ENCODE results near the gene LUM. TPM values are rescaled to one million over a fixed set of nuclear protein-coding genes. Genes with fewer than 3 reads are reported as not detected.

The LUM gene
- total RNA-seq, 1 experiment from 2014 or later, result not detected

DNA sequence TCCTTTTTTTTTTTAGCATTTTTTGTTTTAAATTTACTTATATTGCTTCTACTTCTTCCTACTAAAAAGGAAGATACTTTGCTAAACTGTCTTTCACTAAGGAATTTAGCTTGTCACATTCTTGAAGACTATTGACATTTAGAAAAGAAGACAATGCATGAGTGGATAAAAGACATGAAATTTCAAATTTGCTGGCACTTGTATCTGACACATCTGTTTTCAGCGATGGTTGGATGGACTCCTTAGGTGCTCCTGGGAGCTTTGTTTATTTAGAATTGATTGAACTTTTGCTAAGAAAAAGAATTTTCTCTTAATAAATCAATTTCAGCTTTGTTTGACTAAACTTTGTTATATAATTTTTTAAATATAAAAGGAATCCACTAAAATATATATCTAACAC, 50.2 kb downstream of the LUM start:
- DNase-seq, result no peak
- Histone ChIP-seq H3K9me2 (replicated peaks; ENCODE audit: insufficient read depth, low read length) (no peaks in the 10 kb centered on the region), H3K36me3 (ENCODE audit: insufficient read depth, low read length) (no peaks in the 10 kb centered on the region), H2AFZ (ENCODE audit: low read length) (no peak overlapping the region), H3K27me3 (ENCODE audit: low read length) (no peaks in the 10 kb centered on the region), H3K9ac (ENCODE audit: low read length) (no peak overlapping the region), H3K4me3 (ENCODE audit: low read length) (no peak overlapping the region), H3K4me1 (ENCODE audit: low read length) (no peaks in the 10 kb centered on the region), H3K9me3 (ENCODE audit: low read length) (no peaks in the 10 kb centered on the region), H3K27ac (ENCODE audit: low read length) (no peak overlapping the region), H4K20me1 (ENCODE audit: insufficient read depth, low read depth, low read length) (no peaks in the 10 kb centered on the region), H3K4me2 (ENCODE audit: low read depth, low read length, poor library complexity, severe bottlenecking) (no peak overlapping the region), H3K79me2 (ENCODE audit: low read length) (no peaks in the 10 kb centered on the region)

DNA sequence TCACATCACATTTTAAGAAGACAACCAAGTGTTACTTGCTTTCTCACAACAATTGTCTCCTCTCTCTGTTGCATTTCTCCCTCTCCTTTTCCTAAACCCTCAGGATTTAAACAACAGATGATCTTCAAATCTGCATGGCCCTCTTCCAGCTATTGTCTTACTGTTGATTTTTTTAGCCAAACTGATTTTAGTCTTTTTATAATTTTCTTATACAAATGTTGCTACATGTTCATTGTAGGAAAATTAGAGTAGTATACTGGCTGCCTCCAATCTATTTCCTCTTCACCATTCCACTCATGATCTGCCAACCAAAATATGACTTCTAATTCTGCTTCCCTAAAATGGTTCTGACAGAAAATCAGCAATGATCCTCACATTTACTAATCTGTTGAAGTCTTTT, 52.1 kb downstream of the LUM start:
- Histone ChIP-seq H4K20me1 (ENCODE audit: insufficient read depth, low read depth, low read length) (no peaks in the 10 kb centered on the region), H3K36me3 (ENCODE audit: insufficient read depth, low read length) (no peaks in the 10 kb centered on the region), H3K4me3 (ENCODE audit: low read length) (no peak overlapping the region), H3K27me3 (ENCODE audit: low read length) (no peaks in the 10 kb centered on the region), H3K9ac (ENCODE audit: low read length) (no peak overlapping the region), H2AFZ (ENCODE audit: low read length) (no peak overlapping the region), H3K79me2 (ENCODE audit: low read length) (no peaks in the 10 kb centered on the region), H3K4me2 (ENCODE audit: low read depth, low read length, poor library complexity, severe bottlenecking) (no peak overlapping the region), H3K9me2 (replicated peaks; ENCODE audit: insufficient read depth, low read length) (no peaks in the 10 kb centered on the region), H3K9me3 (ENCODE audit: low read length) (no peaks in the 10 kb centered on the region), H3K4me1 (ENCODE audit: low read length) (no peaks in the 10 kb centered on the region), H3K27ac (ENCODE audit: low read length) (no peak overlapping the region)
- no peak for DNase-seq

DNA sequence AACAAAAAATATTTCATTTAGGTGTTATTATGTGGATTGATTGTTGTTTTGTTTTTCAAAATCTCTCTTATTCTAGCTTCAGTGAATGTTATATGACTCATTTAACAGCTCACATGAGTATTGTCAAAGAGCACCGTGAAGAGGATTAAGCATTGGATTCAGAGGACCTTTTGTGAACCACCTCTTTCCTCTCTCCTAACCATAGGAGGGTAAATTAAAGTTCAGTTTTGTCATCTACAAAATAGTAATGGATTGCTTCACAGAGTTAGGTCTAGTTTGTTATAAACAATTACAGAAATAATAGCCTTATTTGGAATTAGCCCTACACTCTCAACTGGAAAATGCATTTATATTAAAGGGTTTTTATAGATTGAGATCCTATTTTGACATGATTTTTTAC, 52.5 kb downstream of the LUM start:
- Histone ChIP-seq H3K27ac (ENCODE audit: low read length) (no peak overlapping the region), H3K4me2 (ENCODE audit: low read depth, low read length, poor library complexity, severe bottlenecking) (no peak overlapping the region), H3K4me1 (ENCODE audit: low read length) (no peaks in the 10 kb centered on the region), H3K9ac (ENCODE audit: low read length) (no peak overlapping the region), H4K20me1 (ENCODE audit: insufficient read depth, low read depth, low read length) (no peaks in the 10 kb centered on the region), H3K9me2 (replicated peaks; ENCODE audit: insufficient read depth, low read length) (no peaks in the 10 kb centered on the region), H3K9me3 (ENCODE audit: low read length) (no peaks in the 10 kb centered on the region), H3K4me3 (ENCODE audit: low read length) (no peak overlapping the region), H3K36me3 (ENCODE audit: insufficient read depth, low read length) (no peaks in the 10 kb centered on the region), H3K27me3 (ENCODE audit: low read length) (no peaks in the 10 kb centered on the region), H3K79me2 (ENCODE audit: low read length) (no peaks in the 10 kb centered on the region), H2AFZ (ENCODE audit: low read length) (no peak overlapping the region)
- no peak for DNase-seq

DNA sequence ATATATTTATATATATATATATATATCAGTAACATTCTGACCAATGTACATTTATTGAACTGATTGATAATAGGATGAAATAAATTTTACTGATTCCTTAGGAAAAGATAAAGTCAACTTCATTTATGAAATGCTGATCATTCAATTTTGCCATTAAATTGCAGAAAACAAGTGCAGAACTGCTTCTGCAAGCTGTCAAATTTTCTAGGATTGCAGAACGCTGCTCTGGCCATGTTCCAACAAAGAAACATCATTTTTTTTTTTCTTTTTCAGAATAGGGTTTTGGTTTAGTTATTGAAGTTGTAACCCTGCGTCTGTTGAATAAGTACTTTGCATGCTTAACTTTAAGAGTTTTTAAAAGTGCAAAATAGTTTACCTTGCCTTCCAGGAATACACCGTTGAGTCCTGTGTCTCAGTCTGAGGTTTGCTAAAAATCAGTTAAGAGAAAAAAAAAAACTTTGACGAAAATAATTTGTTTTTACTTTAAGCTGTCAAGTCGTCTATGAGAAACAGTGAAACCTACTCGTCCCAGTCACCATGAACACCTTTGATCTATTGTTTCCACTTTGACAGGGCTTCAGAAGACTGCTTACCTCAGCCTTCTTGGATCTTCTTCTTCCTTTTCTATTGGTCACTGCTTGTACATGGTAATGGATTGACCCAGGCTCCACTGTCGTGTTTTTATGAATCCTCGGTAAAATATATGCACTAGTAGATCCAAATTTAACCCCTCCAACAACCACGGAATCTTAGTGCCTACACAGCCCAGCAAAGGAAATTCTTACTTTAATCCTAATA, 53.7 kb downstream of the LUM start, which contains the start of gene KERA:
KERA (minus strand) TSS at position 657 of the 798 bp plus-strand sequence. CDS start 1,743 bp downstream, outside the sequence.
- H3K79me2 ChIP-seq (ENCODE audit: low read length), result no peaks in the 10 kb centered on the region
- no peak within 1 kb of the TSS for H3K9ac ChIP-seq (ENCODE audit: low read length)
- H3K9me3 ChIP-seq (ENCODE audit: low read length), result no peaks in the 10 kb centered on the region
- no peak within 1 kb of the TSS for H3K27ac ChIP-seq (ENCODE audit: low read length)
- no peaks in the 10 kb centered on the region for H3K36me3 ChIP-seq (ENCODE audit: insufficient read depth, low read length)
- H3K4me2 ChIP-seq (ENCODE audit: low read depth, low read length, poor library complexity, severe bottlenecking), result no peak within 1 kb of the TSS
- no peaks in the 10 kb centered on the region for H4K20me1 ChIP-seq (ENCODE audit: insufficient read depth, low read depth, low read length)
- H3K4me1 ChIP-seq (ENCODE audit: low read length), result no peaks in the 10 kb centered on the region
- no peak within 1 kb of the TSS for H3K4me3 ChIP-seq (ENCODE audit: low read length)
- no peaks in the 10 kb centered on the region for H3K27me3 ChIP-seq (ENCODE audit: low read length)
- no peak within 1 kb of the TSS for H2AFZ ChIP-seq (ENCODE audit: low read length)
- DNase-seq, result no peak
- no peaks in the 10 kb centered on the region for H3K9me2 ChIP-seq (replicated peaks; ENCODE audit: insufficient read depth, low read length)

DNA sequence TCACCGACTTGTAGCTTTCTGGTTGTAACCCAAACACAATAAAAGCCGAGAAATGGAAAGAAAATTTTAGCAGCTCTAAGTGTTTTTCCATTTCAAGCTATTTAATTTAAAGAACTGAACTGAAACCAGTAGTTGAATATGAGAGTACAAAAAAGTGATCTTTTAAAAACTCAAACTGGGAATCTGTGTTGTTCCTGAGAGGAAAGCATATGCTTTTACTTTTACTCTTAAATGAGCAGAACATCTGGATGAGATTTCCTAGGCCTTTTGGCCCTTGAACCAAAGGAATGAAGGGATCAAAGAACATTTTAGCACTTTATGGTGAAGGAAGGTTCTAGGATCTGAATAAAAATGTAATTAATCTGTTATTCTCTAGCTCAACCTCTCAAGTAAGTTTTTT, 54.8 kb downstream of the LUM start:
- Histone ChIP-seq H3K9ac (ENCODE audit: low read length) (no peak overlapping the region), H3K4me3 (ENCODE audit: low read length) (no peak overlapping the region), H3K9me3 (ENCODE audit: low read length) (no peaks in the 10 kb centered on the region), H3K79me2 (ENCODE audit: low read length) (no peaks in the 10 kb centered on the region), H3K27ac (ENCODE audit: low read length) (no peak overlapping the region), H3K27me3 (ENCODE audit: low read length) (no peaks in the 10 kb centered on the region), H3K36me3 (ENCODE audit: insufficient read depth, low read length) (no peaks in the 10 kb centered on the region), H4K20me1 (ENCODE audit: insufficient read depth, low read depth, low read length) (no peaks in the 10 kb centered on the region), H3K4me2 (ENCODE audit: low read depth, low read length, poor library complexity, severe bottlenecking) (no peak overlapping the region), H3K4me1 (ENCODE audit: low read length) (no peaks in the 10 kb centered on the region), H2AFZ (ENCODE audit: low read length) (no peak overlapping the region), H3K9me2 (replicated peaks; ENCODE audit: insufficient read depth, low read length) (no peaks in the 10 kb centered on the region)
- no peak for DNase-seq

DNA sequence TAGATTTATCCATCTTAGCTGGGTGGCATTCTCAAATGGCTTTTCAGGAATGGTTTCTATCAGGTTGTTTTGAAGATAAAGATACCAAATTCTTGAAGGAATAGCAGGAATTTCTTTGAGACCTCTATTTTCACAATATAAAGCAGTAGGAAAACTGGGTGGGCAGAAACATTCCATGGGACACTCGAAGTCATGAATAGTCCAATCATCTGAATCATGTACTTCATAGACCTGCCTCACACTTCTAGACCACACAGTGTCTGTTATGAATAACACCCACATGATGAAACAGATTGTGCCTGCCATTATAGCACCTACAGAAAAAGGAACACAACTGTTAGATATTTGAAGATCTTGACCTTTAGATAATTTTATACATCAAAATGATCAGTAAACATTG, 55.3 kb downstream of the LUM start:
- H3K27ac ChIP-seq (ENCODE audit: low read length), result no peak overlapping the region
- no peak overlapping the region for H2AFZ ChIP-seq (ENCODE audit: low read length)
- no peaks in the 10 kb centered on the region for H3K36me3 ChIP-seq (ENCODE audit: insufficient read depth, low read length)
- no peaks in the 10 kb centered on the region for H3K27me3 ChIP-seq (ENCODE audit: low read length)
- no peaks in the 10 kb centered on the region for H3K4me1 ChIP-seq (ENCODE audit: low read length)
- no peaks in the 10 kb centered on the region for H4K20me1 ChIP-seq (ENCODE audit: insufficient read depth, low read depth, low read length)
- H3K9me3 ChIP-seq (ENCODE audit: low read length), result no peaks in the 10 kb centered on the region
- no peaks in the 10 kb centered on the region for H3K9me2 ChIP-seq (replicated peaks; ENCODE audit: insufficient read depth, low read length)
- DNase-seq, result no peak
- H3K79me2 ChIP-seq (ENCODE audit: low read length), result no peaks in the 10 kb centered on the region
- no peak overlapping the region for H3K4me2 ChIP-seq (ENCODE audit: low read depth, low read length, poor library complexity, severe bottlenecking)
- H3K4me3 ChIP-seq (ENCODE audit: low read length), result no peak overlapping the region
- H3K9ac ChIP-seq (ENCODE audit: low read length), result no peak overlapping the region

DNA sequence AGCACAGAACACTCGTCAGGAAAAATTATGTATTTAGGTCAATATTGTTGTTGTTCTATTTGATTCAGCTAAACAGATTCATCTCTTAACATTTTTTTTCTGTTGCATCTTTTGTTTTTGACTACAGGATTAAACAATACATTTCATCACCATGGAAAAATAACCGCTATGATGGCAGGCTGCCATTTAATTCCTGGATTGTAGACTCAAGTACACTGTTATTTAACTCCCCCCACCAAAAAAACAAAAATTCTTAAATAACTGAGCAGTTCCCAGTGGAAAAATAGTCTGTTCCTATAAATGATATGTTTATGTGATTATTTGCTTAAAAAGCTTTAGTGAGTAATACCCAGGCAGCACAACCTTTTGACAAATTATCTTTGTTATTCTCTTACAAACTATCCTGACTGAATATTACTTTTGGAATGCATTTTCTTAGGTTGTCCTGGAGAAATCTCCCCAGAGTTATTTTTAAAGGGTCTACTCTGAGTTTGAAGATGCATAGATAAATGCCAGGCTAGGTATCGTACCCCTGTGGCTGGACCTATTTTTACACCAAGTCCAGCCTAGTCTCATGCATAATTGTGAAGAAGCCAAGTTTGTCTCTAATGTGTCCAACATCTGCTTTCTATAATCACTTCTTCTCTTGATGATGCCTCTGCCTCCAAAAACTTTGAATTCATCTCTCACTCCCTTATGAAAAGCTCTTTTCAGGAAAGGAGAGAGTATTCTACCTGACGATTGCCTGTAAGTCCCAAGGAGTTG, 57.2 kb downstream of the LUM start:
- Histone ChIP-seq H3K27ac (ENCODE audit: low read length) (no peak overlapping the region), H3K4me1 (ENCODE audit: low read length) (no peaks in the 10 kb centered on the region), H4K20me1 (ENCODE audit: insufficient read depth, low read depth, low read length) (no peaks in the 10 kb centered on the region), H3K4me3 (ENCODE audit: low read length) (no peak overlapping the region), H3K9me3 (ENCODE audit: low read length) (no peaks in the 10 kb centered on the region), H3K9ac (ENCODE audit: low read length) (no peak overlapping the region), H2AFZ (ENCODE audit: low read length) (no peak overlapping the region), H3K36me3 (ENCODE audit: insufficient read depth, low read length) (no peaks in the 10 kb centered on the region), H3K4me2 (ENCODE audit: low read depth, low read length, poor library complexity, severe bottlenecking) (no peak overlapping the region), H3K9me2 (replicated peaks; ENCODE audit: insufficient read depth, low read length) (no peaks in the 10 kb centered on the region), H3K27me3 (ENCODE audit: low read length) (no peaks in the 10 kb centered on the region), H3K79me2 (ENCODE audit: low read length) (no peaks in the 10 kb centered on the region)
- DNase-seq, result no peak

All from Karpas-422 (cell line).